G401 (cell line): ENCODE measurements around the gene RGS11. TPM values are rescaled to one million over a fixed set of nuclear protein-coding genes. Genes with fewer than 3 reads are reported as not detected.
A peak's percentile ranks its signal among the peaks of the same experiment; 100 is the strongest.

Experiments used
- DNase-seq: peaks from one replicate; pipeline ENCODE4 v3.0.0-alpha.2; 2015; ENCODE audit warnings: low spot score
- in situ Hi-C: cut with HindIII; loops from 2 replicates; pipeline ENCODE4 v1.10.0; 2016; ENCODE audit warnings: low sequenced_read_pairs, mixed read lengths
- total RNA-seq: library from RNA; depleted of rRNA; stranded (reverse); fragments of >200 nt; shearing (Covaris generic); gene quantifications from 2 replicates; pipeline ENCODE4 v1.2.3, GENCODE V29; 2014

RGS11 gene
- total RNA-seq, 1 experiment from 2014 or later: 0.37 TPM

GRCh38 chr16:301235-301634, 25.5 kb upstream of the RGS11 start:
- no peak for DNase-seq
- in situ Hi-C loops: no loop called here

- no peak for DNase-seq
- in situ Hi-C loops: no loop called here
These were observed 22.1 kb upstream of the RGS11 start for GRCh38 chr16:297832-298231.

GRCh38 chr16:296806-297510, 21.2 kb upstream of the RGS11 start:
- in situ Hi-C loops: no loop called here
- DNase-seq: no peak

- in situ Hi-C loops: no loop called here
These were observed 20.5 kb upstream of the RGS11 start for GRCh38 chr16:296276-296675.

GRCh38 chr16:293043-293775, 17.5 kb upstream of the RGS11 start:
- in situ Hi-C loops: no loop called here
- DNase-seq: no peak

More at GRCh38 chr16:296276-296675, 20.5 kb upstream of the RGS11 start:
- no peak for DNase-seq

GRCh38 chr16:291539-291938, 15.8 kb upstream of the RGS11 start:
- in situ Hi-C loops: no loop called here
- DNase-seq: no peak

- no peak for DNase-seq
- in situ Hi-C loops: no loop called here
These were observed 15.1 kb upstream of the RGS11 start for GRCh38 chr16:290681-291405.

GRCh38 chr16:290015-290680, 14.4 kb upstream of the RGS11 start:
- DNase-seq: no peak
- in situ Hi-C loops: no loop called here

GRCh38 chr16:289395-289997, 13.8 kb upstream of the RGS11 start:
- in situ Hi-C loops: no loop called here
- DNase-seq: no peak

- no peak for DNase-seq
- in situ Hi-C loops: no loop called here
These were observed 12.5 kb upstream of the RGS11 start for GRCh38 chr16:287981-288920.

- in situ Hi-C loops: no loop called here
- peak; percentile 48 for DNase-seq
These were observed 11.6 kb upstream of the RGS11 start for GRCh38 chr16:287298-287811.

- no peak for DNase-seq
- in situ Hi-C loops: no loop called here
These were observed 10.9 kb upstream of the RGS11 start for GRCh38 chr16:286491-287297.

- in situ Hi-C loops: no loop called here
- DNase-seq: no peak
These were observed 9.7 kb upstream of the RGS11 start for GRCh38 chr16:285146-286055.

- in situ Hi-C loops: no loop called here
- no peak for DNase-seq
These were observed 8.7 kb upstream of the RGS11 start for GRCh38 chr16:284204-285120.

GRCh38 chr16:283033-283805, 7.5 kb upstream of the RGS11 start, which contains the start of gene PDIA2:
Gene PDIA2 (plus strand): TSS chr16:283164. CDS start chr16:283170, 6 bp downstream.
- DNase-seq: no peak

More at GRCh38 chr16:283033-283805, 7.5 kb upstream of the RGS11 start, which contains the start of gene PDIA2:
- in situ Hi-C loops: no loop called here
